Ureter (tissue), 1 donor: ENCODE results near the gene MEIOC. TPM values are rescaled to one million over a fixed set of nuclear protein-coding genes. Genes with fewer than 3 reads are reported as not detected.
A peak's percentile ranks its signal among the peaks of the same experiment; 100 is the strongest.
"Not testable (repeated sequence)": the region's sequence is repeated elsewhere in the genome, so short reads cannot be mapped to it uniquely, and the experiment has no call there.

Source experiments
- DNase-seq: peaks from one replicate; pipeline ENCODE4 v3.0.0-alpha.2; 2020; ENCODE audit warnings: low spot score
- total RNA-seq: library from RNA; stranded (reverse); gene quantifications from one replicate; pipeline ENCODE4 v1.2.4, GENCODE V29; 2023
- donor health status: DM: yes; HTN: yes; CAD: no.

The MEIOC gene
- not detected for total RNA-seq

DNA sequence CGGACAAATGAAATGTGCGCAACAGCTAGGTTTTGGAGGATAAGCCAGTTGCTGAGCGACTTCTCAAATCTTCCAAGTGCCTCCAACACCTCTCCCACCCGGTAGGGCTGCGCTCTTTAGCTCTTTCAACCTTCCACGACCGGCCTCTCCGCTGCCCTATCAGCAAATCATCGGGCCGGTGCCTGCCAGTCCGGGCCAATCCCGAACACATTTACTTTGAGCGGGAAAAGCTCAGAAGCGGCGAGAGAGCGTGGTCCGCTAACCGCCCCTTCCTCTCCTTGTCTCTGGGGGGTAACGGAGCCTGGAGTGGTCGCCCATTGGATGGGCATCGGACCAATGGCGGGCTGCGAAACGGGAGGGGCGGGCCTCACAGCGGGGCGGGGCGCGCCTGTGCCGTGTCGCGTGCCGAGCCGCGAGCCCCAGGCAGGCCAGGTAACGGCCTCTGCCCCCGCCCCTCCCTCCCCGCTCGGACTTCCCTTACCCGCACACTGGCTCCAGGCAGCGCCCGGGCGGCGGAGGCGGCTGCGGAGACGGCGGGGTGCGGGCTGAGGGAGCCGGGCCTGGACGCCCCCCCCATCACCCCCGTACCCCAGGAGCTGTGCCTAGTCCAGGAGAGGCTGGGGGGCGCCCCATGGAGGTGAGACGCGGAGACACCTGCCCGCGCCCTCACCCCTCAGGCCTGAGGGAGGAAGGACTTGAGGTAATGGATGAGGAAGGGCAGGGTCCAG lies at the start of gene MEIOC:
Gene MEIOC, plus strand, starts transcription at position 486 of the 728 bp plus-strand sequence. Its CDS starts 146 bp downstream, at position 632.
- no peak for DNase-seq

DNA sequence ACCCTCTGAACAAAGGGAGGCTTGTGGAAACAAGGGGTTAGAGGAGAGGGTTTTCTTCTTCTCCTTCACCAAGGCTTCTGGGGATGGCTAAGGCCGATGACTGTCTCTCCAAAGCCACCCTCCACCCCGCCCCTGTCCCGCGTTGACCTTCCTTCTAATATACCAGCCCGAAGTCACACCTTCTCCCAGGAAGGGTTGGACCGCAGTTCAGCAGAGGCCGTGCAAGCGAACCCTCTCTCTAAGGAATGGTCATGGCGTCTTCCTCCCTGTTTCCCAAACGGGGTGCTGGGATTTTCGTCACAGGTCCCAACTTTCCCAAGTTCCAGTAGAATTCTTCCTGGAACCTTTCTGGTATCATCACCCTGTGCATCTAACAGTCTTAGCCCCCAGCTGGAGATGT lies 49.6 kb upstream of the MEIOC start:
- DNase-seq = no peak

DNA sequence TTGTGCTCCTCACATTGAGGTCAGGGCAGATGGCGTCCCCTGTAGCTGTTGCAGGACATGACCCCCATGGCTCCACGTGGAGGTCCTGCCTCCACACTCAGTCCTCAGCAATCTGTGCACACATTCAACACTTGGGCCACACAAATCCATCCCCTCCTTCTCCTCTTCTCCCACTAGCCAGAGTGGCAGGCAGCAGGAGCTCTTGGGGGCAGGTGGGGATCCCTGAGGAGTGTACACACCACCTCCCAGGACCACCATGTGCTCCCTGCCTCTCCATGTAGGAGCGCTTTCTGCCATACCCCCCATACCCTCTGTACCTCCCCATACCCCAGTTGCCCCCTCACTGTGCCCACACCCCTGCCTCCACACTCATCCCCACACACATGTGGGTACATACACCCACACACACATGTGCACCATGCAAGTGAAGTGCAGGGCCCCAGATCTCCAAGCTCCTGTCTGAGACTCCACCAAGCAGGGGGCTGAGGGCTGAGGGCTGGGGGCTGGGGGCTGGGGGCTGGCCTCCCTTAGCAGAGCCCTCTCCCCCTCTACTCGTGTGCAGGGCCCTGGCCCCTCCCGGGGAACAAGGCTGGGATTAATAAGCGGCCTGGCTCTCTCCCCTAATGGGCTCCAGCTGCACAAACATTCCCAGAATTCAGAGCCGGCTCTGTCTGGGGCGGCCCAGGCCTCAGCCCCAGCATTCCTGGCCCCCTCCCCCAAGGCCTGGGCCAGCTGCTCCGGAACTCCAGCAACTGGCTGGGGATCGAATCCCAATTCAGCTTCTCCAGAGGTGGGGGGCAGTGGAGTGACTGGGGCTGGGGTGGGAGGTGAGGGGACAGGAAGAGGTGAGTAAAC lies 48.2 kb upstream of the MEIOC start:
- DNase-seq = no peak

DNA sequence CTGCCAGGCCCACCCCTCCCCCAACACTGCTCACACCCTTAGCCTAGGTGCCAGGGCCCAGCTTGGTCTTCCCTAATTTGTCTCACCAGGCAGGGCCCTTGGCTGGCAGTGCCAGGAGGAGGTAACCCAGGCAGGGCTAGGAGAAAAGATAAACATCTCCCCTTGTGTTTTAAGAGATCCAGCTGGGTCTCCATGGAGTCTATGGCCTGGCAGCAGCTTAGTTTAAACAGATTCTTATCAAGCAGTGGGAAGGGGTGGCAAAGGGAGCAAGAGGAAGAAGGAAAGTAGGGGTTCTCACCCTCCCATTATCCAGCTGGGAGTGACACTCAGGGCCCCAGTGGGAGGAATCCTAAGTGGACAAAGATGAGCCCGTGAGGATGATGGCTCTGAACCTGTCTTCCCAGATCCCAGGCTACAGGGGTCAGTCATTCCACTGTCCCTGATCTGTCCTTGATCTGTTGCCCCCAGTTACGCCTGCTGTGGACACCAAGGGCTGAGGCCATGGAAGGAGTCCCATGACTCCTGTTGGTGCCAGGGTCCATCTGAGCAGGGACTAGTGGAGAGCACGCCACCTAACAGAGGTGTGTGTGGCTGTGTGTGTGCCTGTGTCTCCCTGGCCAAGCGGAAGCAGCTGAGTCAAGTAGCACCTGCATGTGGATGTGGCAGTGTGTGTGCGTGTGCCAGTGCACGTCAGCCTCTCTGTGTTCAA lies 47.4 kb upstream of the MEIOC start:
- no peak for DNase-seq

DNA sequence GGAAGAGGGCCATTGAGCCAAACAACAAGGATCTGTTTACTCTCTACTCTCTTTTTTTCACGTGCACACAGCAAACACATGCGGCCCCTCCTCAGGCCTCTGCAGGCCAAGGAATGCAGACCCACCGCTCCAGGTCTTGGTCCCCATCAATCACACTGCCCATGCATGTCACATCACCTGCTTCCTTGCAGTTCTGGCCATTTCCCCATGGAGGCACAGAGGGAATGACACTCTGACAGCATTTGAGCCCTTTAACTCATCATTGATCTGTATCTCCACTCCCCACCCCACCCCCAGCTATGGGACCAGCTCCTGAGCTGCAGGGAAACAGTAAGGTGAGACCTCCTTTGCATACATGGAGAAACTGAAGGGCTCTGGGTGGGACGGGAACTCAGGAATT lies 45.9 kb upstream of the MEIOC start:
- no peak for DNase-seq

DNA sequence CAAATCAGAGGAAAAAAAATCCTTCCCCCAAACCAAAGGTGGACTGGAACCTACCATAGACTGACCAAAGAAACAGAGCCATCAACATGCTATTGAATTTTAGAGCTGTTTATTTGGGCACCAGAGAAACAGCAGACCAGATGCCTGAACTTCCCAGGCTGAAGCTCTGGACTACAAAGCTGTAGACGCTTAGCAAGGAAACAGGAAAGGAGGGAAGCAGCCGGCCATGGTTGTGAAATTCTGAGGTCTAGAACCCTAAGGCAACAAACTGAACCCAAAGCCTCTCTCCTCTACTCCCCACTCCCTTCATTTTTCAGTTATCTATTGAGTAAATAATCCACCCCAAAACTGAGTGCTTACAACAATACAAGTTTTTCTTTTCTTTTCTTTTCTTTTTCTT lies 45.4 kb upstream of the MEIOC start:
- DNase-seq = no peak

DNA sequence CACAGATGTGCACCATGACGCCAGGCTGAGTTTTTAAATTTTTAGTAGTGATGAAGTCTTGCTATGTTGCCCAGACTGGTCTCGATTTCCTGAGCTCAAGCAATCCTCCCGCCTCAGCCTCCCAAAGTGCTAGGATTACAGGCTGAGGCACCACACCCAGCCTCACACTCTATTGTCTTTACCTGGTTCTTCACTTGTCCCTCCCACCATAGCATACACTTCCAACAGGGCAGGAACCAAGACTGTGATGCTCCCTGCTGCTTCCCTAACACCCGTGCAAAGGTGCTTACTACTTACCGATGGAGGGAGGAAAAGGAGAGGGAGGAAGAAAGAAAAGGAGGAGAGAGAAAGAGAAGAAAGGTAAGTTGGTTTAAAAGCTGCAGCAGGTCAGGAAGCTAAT lies 41.4 kb upstream of the MEIOC start:
- no peak for DNase-seq

GRCh38 chr17:44618652-44619051 lies 37.6 kb upstream of the MEIOC start:
- DNase-seq = not testable (repeated sequence)

GRCh38 chr17:44623070-44623725 lies 33.1 kb upstream of the MEIOC start:
- DNase-seq = no peak

DNA sequence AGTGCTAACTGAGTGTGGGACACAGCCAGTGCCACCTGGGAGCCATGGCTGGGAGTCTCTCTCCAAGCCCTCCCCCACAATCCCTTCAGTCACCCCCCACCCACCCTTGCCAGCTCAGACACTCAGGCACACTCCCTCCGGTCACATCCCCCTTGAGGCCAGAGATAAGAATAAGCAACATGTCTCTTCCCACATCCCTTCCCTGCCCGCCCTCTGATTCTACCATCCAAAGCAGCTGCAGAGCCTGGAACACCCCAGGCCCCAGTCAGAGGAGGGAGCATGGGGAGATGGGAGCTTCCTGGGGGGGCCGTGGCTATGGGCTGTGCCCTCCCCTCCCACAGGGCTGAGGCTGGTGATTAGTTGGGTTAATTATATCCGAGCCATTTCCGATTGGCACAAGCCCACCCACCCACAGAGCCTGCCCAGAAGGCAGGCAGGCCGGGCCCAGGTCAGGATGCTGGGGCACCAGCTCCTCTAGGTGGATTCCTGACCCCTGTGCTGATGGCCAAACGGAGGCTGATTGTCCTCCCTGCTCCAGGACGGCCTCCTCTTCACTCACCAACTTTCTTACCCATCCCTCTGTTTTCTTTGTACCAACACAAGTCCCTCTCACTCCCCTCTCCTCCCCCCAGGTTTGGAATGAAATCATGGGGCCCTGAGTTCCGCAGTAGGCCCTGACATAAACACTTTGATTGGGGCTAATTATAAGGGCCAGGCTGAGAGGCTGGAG lies 28.6 kb upstream of the MEIOC start:
- no peak for DNase-seq

DNA sequence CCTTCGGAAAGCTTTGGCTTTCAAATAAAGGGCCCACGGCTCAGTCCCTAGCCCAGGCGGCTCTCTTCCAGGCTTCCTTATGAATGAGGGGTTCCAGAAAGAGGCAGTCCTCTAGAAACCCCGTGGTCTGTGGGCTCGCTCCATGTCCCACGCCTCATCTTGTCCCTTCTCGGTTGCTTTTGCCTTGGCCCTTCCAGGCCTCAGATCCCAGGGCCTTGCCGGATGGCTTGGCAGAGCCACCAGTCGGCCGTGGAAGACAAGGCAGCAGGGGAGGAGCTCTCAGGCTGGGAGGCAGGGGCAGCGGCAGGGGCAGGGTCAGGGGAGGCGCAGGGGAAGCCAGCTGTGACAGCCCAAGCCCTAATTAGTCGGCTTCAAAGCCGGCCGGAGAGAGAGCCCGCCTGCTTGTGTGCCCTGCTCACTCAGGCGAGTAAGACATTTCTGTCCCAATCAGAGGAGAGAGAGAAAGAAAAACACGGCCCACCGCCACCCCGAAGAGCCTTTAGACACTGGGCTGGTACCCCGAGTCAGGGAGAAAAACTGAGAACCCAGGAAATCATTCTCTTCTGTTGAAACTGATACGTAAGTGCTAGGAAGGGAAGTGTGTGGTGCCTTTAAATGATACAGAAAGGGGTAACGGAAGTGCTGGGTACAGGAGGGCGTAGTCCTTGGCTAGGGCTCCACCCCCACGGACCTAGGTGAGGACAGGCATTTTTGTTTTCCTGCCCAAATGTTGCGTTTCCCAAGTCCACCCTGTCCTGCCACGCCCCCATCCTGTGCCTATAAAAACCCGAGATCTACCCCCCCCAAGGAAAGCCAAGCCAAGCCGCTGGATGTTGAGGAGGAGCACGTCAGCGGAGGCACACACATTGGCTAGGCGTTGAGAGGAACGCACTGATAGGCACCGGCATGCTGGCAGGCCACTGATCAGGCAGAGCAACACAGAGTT lies 27.8 kb upstream of the MEIOC start:
- peak; percentile 75 for DNase-seq

DNA sequence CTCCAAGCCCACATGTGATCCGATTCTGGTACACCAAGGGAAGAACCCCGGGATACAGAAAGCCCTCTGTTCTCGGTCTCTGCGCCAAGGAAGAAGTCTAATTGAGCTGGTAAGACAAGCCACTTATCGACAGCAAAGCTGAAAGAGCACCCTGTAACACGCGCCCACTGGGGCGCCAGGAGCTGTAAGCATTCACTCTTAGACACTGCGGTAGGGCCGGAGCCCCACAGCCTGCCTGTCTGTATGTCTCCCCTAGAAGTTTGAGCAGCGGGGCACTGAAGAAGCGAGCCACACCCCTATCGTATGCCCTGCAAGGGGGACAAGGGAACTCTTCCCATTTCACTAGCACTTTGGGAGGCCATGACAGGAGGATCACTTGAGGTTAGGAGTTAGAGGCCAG lies 27.0 kb upstream of the MEIOC start:
- DNase-seq = no peak

- DNase-seq = no peak
Measured at GRCh38 chr17:44630703-44631102, 25.6 kb upstream of the MEIOC start.

GRCh38 chr17:44633998-44634397 lies 22.3 kb upstream of the MEIOC start:
- DNase-seq = no peak

- DNase-seq = not testable (repeated sequence)
Measured at GRCh38 chr17:44634401-44634800, 21.9 kb upstream of the MEIOC start.

DNA sequence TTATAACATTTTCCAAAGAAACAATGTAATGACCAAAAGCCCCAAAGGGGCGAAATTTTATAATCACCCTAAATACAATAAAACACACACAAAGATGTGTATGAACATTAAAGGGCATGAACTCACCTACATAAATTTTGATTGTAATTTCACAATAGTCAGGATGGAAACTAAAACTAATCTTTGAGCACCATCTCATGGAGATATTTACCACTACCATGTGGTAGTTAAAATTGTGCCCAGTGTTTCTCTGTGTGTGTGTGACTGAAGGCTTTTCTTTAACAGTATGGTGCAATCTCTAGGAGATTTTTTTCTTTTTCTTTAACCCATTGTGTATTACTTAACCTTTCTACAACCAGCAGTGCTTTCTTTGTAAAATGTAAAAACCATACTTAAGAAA lies 19.7 kb upstream of the MEIOC start:
- no peak for DNase-seq

DNA sequence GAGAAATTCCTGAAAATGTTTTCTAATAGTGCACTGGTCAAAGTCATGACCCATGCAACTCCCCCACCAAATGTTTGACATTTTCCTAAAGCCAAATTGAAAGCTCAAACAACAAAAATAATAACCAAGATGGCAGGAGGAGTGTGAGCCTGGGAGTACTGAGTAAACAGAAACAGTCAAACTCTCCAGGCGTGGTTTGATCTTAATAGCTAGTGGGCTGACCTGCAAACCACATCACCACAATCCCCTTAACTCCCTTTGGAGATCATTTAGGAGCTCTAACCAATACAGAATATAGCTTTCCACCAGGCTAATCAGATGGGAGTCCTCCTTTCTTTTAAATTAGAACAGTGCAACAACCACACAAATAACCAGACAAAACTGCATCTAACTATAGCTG lies 19.2 kb upstream of the MEIOC start:
- no peak for DNase-seq

DNA sequence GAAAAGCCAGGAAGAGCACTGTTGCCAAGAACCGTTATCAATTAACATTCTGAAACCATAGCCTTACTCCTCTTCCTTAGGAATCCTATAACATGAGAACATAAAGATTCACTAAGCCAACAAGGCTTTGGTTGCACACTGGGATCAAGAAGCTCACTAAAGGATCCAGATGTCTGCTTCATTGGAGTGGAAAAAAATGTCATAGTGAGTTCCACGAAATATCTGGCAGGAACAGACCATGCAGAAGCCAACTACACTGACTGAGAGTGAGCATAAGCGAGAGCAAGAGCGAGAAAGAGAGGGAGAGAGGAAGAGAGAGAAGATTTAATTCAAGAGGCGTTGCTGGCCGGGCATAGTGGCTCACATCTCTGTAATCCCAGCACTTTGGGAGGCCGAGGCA lies 13.4 kb upstream of the MEIOC start:
- no peak for DNase-seq

GRCh38 chr17:44645341-44645740 lies 10.9 kb upstream of the MEIOC start:
- DNase-seq = no peak

DNA sequence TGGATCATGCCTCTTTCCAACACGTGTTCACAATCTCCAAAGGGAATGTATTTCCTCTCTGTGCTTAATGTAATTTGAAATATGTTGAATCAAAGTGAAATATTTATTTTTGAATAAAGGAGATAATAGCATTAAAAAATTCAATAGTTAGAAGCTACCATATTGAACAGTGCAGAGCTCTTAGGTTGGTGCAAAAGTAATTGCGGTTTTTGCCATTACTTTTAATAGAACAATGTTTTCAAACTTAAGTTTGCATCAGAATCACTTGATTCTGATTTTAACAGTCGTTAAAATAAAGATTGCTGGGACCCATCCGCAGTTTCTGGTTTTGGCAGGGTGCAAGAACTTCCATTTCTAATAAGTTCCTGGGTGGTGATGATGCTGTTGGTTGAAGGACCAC lies 10.0 kb upstream of the MEIOC start:
- DNase-seq = no peak
